HG03575 (cell line): Measurements from ENCODE around the gene GNAT1.
"Not testable (repeated sequence)": the region's sequence is repeated elsewhere in the genome, so short reads cannot be mapped to it uniquely, and the experiment has no call there.

Experiments used
- ATAC-seq: cut with Tn5 transposase; IDR thresholded peaks from one replicate; pipeline ENCODE4 v1.9.1; 2021; ENCODE audit not compliant: unreplicated experiment, insufficient number of reproducible peaks, low FRiP score; ENCODE audit errors: extremely low read depth

Gene GNAT1

DNA sequence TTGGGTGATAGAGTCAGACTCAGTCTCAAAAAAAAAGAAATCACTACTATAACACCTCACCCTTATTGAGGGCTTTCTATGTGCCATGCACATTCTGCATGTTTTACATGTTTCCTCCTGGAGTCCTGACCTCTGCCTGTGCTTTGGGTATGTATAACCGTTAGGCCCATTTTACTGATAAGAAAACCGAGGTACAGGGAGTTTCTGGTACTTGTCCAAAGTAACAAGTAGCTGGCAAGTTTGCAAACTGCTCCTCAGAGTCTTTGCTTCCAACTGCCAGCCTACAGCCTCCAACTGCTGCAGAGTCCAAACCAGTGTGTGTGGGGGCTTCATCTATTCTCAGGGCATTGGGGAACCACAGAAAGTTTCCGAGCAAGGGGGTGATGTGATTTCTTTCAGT is 40.9 kb downstream of the GNAT1 start:
- no peak for ATAC-seq

- no peak for ATAC-seq
Observed at GRCh38 chr3:50233176-50233575, 41.8 kb downstream of the GNAT1 start.

DNA sequence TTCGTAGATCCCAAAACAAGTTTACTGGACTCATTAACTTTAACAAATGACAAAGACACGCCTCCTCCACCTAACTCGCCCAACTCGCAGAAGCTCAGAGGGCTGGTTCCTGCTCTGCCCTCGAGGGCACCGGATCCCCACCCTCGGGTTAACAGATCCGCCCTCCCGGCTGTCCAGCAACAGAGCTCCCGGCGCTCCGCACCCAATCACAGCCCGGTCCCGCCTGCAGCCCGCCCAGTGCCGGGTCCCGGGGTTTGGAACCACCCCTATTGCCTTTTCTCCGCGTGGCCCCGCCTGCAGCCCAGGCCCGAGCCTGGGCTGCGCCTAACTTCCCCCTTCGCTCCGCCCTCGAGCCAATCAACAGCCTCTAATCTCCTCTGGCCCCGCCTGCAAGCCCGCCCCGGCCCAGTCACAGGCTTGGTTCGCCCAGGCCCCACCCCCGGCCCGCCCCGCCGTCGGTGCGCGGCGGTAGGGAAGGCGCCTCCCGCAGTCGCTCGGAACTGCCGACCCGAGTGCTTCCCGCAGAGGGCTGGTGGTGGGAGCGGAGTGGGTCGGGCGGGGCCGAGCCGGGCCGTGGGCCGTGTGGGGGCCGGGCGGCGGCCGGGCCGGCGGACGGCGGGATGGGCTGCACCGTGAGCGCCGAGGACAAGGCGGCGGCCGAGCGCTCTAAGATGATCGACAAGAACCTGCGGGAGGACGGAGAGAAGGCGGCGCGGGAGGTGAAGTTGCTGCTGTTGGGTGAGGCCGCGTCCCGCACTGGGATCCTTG is 44.5 kb downstream of the GNAT1 start, which contains the start of gene GNAI2:
Gene GNAI2 (plus strand): TSS at position 489 of the 768 bp plus-strand sequence. CDS start 132 bp downstream, at position 621.
- ATAC-seq: peak; percentile 74

- no peak for ATAC-seq
Observed at GRCh38 chr3:50236484-50237132, 45.2 kb downstream of the GNAT1 start.

DNA sequence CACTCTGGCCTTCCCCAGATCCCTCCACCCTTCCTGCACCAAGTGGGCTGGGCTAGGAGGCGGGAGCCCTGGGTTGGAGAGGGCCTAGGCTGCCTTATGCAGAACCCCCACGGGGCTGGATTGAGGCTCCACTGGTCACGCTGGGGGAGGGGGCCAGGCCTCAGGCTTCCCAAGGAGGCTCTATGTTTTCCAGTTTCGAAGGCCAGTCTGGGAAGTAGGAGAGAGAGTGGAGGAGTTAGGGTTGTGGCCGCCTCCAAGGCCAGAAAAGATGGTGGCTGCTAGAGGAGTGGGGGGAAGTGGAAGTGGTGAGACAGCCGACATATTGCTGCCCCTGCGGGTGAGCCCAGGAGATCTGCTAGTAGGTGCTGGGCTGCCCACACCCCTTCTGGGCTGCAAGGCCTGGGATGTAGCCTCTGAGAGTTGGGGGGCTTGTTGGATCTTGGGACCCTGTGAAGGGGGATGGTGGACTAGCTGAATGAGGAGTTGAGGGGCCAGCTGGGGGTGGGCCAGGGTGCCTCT is 45.8 kb downstream of the GNAT1 start:
- ATAC-seq: no peak

GRCh38 chr3:50237754-50238548 is 46.5 kb downstream of the GNAT1 start:
- ATAC-seq: no peak

GRCh38 chr3:50238549-50239026 is 47.2 kb downstream of the GNAT1 start:
- no peak for ATAC-seq

- no peak for ATAC-seq
Observed at GRCh38 chr3:50239649-50240048, 48.2 kb downstream of the GNAT1 start.

DNA sequence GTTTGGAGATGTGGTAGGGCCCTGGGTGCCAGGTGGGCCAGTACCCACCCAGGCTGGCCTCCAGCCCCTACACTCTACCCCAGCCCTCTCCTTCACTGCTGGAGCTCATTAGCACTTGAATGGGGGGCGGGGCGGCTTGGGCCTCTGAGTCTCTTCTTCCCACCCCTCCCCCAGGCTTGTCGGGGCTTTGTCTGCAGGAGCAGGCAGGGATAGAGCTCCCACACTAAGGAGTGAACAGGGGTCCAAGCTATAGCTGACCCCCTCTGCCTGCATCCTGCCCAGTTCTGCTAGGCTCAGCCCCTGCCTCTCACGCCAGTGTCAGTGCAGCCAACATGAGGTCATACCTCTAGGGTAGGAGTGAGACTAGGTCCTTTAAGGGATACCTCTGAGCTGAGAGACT is 49.8 kb downstream of the GNAT1 start:
- ATAC-seq: no peak

DNA sequence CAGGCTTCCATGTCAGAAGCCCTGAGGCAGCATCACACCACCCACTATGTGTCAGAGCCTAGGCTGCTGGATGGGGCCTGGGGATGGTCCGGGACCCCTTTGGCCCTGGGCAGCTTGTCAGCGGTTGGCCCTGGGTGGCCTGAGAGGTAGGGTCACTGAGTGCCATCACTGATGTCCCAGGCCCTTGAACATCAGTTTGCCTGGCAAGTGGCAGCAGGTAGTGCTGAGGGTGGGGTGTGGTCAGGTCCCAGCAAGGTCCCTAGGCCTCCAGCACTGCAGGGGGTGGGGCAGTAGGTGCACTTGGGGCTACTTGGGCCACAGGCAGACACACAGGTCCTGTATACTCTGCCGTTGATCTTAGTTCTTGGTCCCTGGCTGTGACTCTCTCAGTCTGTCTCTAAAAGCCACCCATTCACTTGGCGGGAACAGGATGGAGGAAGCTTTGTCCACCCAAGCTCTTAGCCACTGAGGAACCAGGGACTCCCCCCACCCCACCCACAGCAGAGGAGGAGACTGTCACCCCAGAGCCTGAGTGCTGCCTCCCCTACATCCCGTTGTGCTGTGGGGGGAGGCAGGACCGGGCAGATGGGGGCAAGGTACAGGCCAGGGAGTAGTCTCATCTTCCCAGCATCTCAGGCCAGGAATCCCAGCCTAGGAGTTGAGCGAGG is 50.4 kb downstream of the GNAT1 start:
- no peak for ATAC-seq

- ATAC-seq: no peak
Observed at GRCh38 chr3:50242381-50242770, 51.0 kb downstream of the GNAT1 start.

- ATAC-seq: no peak
Observed at GRCh38 chr3:50242851-50243542, 51.6 kb downstream of the GNAT1 start.

DNA sequence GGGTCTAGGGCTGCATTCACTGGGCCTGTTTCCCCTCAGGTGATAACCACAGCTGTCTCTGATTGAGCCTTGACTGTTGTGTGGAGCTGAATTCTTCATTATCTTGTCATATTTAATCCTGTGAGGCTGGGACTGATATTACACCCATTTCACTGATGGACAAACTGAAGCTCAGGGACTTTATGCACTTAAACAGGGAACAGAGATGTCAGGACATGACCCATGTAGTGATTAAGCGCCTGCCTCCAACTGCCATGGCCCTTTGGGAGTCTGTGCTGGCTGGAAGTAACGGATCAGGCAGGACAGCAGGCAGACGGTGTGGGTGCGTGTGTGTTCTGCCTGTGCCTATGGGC is 52.1 kb downstream of the GNAT1 start:
- ATAC-seq: no peak

GRCh38 chr3:50244813-50245212 is 53.4 kb downstream of the GNAT1 start:
- ATAC-seq: not testable (repeated sequence)

GRCh38 chr3:50245251-50245745 is 53.9 kb downstream of the GNAT1 start:
- no peak for ATAC-seq

- ATAC-seq: no peak
Observed at GRCh38 chr3:50245831-50246516, 54.6 kb downstream of the GNAT1 start.

DNA sequence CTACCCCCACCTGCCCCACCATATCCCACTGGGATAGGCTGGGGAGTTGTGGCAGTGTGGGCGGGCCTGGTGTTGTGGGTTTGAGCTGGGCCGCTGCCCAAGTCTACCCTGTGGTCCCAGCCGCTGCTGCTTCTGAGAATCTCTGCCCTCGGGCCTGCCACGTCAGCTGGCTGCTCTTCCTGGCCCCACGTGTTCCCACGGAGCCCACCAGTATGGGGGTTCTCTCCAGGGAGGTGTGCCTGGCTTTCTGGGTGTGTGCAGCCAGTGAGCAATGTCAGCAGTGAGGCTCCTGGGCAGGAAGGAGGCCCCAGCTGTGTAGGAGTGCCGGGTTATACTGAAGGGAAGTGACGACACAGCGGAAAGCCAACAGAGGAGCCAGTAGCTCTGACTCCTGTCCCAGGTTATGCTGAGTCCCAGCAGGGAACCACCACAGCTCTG is 55.1 kb downstream of the GNAT1 start:
- no peak for ATAC-seq
